Tongue (tissue), 2 donors: ENCODE results near the gene MZT2B. TPM values are rescaled to one million over a fixed set of nuclear protein-coding genes. Genes with fewer than 3 reads are reported as not detected.
"Not testable (repeated sequence)": the region's sequence is repeated elsewhere in the genome, so short reads cannot be mapped to it uniquely, and the experiment has no call there.

ENCODE experiments used
- DNase-seq: peaks from one replicate; pipeline ENCODE4 v3.0.0-alpha.2; 2015
- total RNA-seq: library from RNA; depleted of rRNA; stranded (reverse); fragments of >200 nt; gene quantifications from one replicate; pipeline ENCODE4 v1.2.3, GENCODE V29; 2014

Gene MZT2B
- total RNA-seq, 1 donor from 2014 or later = 106 TPM

DNA sequence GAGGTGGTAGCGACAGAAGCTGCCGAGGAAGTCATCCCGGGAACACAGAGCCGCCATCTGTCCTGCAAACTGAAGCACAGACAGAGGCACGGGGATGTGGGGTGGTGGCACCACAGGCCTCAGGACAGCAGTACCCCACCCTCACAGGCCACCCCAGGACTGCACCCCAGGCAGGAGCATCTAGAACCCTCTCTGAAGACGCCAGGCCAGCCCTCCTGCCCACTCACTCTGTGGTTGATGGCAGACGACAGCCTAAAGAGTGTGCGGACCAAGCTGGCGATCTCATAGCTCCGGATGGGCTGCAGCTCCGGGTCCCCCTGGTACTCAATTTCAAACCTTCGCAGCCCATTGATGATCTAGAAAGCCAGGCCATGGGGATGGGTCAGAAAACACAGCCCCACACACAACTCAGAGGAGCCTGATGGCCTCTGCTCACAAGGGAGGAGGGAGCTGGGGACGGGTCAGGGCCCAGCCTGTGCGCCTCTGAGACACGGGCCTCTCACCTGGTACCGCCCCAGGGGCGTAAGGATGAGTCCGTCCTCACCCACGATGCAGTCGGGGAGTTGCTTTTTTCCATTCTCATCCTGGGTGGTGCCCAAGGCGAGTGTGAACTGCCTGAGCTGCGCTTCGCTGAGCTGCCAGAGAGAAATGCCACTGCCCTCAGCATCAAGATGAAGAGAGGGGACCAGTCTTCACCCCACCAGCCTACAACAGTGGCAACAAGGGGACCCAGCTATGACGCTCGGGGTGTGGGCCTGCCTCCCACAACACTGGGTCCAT lies 29.1 kb upstream of the MZT2B start:
- DNase-seq = no peak

DNA sequence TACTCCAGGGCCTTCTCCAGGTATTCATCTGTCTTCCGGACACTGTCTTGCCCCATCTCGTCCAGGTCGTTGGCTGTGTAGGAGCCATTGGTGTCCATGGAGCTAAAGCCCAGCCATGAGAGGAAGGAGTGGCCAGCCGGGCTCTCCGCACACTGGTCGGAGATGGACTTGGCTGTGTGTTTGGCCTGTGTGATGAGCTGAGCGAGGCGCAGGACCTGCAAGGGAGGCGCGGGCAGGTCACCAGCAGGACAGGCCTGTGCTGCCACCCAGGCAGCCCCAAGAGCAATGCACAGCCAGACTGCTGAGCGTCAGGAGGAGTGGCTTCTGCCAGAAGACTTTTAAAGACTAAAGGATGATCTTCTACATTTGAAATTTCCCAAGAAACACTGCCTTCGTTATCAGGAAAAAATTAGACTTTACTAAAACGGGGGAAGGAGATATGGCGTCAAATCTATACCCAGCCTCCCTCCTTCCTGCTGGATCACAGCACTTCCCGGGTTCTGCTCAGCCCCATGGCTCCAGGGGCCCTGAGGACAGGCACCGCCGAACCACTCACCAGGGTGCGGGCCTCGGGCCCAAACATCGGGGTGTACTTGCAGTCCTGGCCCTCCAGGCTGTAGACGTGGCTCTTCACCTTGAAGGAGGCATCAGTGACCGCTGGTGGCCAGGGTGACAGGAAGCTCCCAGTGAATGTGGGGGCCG lies 28.2 kb upstream of the MZT2B start:
- DNase-seq = not testable (repeated sequence)

GRCh38 chr2:130154423-130154770 lies 27.7 kb upstream of the MZT2B start:
- DNase-seq = not testable (repeated sequence)

GRCh38 chr2:130154773-130155765 lies 27.0 kb upstream of the MZT2B start:
- DNase-seq = no peak

- DNase-seq = peak; percentile 59
Measured at GRCh38 chr2:130155956-130156623, 26.0 kb upstream of the MZT2B start.

DNA sequence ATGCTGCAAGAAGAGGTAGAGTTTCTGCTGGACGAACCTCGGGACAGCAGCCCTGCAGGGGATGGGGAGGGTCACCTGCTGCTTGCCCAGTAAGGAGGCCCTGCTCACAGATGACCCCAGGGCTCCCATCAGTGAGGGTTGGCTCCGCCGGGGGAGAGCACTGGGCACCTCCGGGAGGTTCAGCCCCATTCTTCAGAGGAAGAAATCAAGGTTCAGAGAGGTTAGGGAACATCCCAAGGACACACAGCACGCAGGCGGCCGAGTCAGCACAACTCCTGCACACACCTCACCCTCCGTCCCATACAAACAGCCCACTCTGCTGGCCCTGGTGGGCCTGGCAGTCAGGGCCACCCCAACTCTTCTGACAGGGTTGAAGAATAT lies 25.4 kb upstream of the MZT2B start:
- no peak for DNase-seq

DNA sequence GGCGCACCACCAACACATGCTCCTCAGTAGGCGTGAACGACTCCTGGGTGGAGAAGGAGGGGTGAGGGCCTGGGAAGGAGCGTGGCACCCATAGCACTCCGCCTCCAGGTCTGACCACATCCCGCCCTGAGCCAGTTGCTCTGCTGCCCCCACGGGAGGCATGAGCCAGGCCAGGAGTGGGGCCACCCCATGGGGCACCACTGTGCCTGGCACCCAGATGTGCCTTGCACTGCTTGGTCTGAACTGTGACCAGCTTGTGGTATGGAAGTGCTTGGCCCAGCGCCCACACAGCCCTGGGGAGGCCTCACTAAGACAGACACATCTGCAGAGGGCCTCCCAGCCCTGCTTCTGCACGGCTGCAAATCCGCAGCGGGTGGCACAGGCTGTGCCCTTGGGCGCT lies 24.7 kb upstream of the MZT2B start:
- DNase-seq = not testable (repeated sequence)

GRCh38 chr2:130157825-130158514 lies 24.1 kb upstream of the MZT2B start:
- not testable (repeated sequence) for DNase-seq

DNA sequence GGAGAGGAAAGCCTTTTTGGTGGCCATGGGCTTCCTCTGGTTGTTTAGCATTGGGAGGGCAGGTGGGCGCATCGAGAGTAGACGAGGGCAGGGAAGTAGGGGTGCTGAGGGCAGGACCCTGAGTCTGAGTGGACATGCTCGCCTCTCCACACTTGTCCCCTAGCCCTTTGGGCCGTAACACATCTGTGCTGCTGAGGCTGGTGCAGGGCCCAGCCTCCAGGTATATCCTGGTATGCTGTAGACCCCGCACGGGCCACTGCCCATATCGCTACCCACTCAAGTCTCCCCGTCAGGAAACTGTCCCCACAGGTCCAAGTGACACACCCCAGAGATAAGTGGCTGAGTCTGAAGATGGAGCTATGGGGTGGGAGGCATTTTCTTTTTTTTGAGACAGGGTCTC lies 23.4 kb upstream of the MZT2B start:
- DNase-seq = no peak

DNA sequence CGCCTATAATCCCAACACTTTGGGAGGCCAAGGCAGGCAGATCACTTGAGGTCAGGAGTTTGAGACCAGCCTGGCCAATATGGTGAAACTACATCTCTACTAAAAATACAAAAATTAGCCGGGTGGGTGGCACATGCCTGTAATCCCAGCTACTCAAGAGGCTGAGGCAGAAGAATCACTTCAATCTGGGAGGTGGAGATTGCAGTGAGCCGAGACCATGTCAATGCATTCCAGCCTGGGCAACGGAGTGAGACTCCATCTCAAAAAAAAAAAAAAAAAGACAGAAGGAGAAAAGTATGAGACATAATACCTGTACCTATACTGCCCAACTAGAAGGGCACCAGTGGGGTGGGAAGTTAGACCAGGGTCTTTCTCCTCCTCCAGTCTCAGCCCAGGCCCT lies 22.7 kb upstream of the MZT2B start:
- DNase-seq = not testable (repeated sequence)

- DNase-seq = no peak
Measured at GRCh38 chr2:130160131-130160530, 21.9 kb upstream of the MZT2B start.

DNA sequence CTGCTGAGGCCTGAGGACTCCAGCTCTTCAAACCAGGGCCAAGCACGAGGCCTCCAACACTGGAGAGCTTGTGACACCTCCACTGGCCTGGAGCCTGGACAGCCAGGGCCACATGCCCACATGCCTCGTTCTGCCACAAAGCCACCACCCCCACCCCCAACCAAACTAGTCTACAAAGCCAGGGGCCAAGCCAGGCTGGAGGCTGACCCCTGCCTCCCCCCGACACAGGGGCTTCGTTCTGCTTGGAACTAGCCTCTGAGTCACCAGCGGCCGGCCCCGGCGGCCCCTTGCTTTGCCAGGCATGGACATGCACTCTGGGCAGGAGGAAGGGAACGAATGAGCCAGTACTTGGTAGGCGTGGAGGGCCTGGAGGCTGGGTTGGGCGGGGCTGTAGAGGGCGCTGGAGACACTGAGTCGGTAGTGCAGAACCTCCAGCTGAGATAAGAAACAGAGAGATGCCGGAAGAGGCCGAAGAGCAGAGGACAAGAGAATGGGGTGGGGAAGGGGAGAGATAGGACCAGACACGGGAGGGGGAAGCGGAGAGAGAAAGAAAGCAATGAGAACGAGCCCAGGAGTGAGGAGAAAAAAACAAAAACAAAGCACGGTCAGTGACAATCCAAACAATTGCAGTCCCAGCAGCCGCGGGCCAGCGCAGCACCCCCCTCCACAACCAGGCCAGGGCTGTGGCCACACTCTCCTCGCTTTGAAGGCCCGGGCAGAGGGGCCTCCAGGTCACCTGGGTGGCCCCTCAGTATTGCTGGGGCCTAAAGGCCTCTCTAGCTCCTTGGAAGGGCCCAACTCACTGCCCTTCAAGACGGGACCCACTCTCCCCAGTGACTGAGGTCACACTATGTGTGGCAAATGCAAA lies 21.0 kb upstream of the MZT2B start:
- not testable (repeated sequence) for DNase-seq

GRCh38 chr2:130162486-130162885 lies 19.6 kb upstream of the MZT2B start:
- DNase-seq = not testable (repeated sequence)

- DNase-seq = no peak
Measured at GRCh38 chr2:130162968-130163367, 19.1 kb upstream of the MZT2B start.

DNA sequence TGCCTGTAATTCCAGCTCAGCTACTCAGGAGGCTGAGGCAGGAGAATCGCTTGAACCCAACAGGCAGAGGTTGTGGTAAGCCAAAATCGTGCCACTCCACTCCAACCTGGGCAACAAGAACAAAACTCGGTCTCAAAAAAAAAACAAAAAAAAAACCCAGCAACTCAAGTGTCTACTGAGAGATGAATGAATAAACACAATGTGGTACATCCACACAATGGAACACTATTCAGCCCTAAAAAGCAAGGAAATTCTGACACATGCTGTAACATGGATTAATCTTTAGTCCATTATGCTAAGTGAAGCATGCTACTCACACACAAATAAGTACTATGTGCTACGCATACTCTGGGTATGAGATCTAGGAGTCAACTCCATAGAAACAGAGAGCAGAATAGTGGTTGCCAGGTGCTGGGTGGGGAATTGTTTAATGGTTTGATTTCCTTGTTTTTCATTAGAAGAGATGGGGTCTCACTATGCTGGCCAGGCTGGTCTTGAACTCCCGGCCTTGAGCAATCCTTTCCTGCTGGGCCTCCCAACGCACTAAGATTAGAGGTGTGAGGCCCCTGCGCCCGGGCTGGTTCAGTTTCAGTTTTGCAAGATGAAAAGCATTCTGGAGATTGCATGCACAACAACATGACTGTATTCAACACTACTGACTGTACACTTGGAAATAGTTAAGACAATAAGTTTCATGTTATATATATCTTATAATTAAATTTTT lies 16.6 kb upstream of the MZT2B start:
- DNase-seq = no peak

DNA sequence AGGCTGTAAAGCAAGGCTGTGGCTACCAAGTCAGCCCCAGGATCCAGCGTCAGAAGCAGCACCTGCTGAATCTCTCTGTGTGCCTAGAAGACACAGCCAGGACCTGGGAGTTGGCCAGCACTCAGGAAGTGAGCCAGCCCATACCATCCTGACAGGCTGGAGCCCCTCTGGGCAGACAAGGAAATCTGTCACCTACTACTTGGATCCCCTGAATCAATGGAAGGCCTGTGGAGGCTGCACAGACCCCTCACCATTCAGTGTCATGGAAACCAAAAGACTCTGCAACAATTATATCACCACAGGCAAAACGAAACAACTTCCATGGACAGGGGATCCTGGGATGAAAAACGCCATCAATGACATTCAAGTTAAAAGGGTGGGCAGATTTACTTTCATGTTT lies 15.5 kb upstream of the MZT2B start:
- not testable (repeated sequence) for DNase-seq

GRCh38 chr2:130169163-130169562 lies 12.9 kb upstream of the MZT2B start:
- DNase-seq = not testable (repeated sequence)

- no peak for DNase-seq
Measured at GRCh38 chr2:130169896-130170295, 12.2 kb upstream of the MZT2B start.

GRCh38 chr2:130174866-130175265 lies 7.2 kb upstream of the MZT2B start:
- DNase-seq = not testable (repeated sequence)
